Panc1 (cell line): ENCODE results near the gene PHC2.

Experiments used
- CTCF ChIP-seq: fragments of 450-650 bp; IDR thresholded peaks from 2 replicates; pipeline ENCODE4 v1.5.1; 2017; ENCODE audit warnings: mild to moderate bottlenecking
- POLR2AphosphoS5 ChIP-seq: IDR thresholded peaks from 2 replicates; pipeline ENCODE4 v1.6.1; 2012; ENCODE audit warnings: mild to moderate bottlenecking, low read depth, low read length, moderate library complexity
- REST ChIP-seq, 2 experiments: IDR thresholded peaks; 2 replicates each; pipeline ENCODE4 v1.6.1; 2011 to 2012; ENCODE audit warnings: low read depth in 2 of 2, control low read depth in 1 of 2, low read length in 1 of 2, mild to moderate bottlenecking in 1 of 2, moderate library complexity in 1 of 2; ENCODE audit not compliant: insufficient read depth in 1 of 2
- SIN3A ChIP-seq: IDR thresholded peaks from 2 replicates; pipeline ENCODE4 v1.6.1; 2012; ENCODE audit warnings: low read depth, mild to moderate bottlenecking, low read length, moderate library complexity, borderline replicate concordance; ENCODE audit not compliant: insufficient read depth
- TCF7L2 ChIP-seq: IDR thresholded peaks from 2 replicates; pipeline ENCODE4 v1.6.1; 2011; ENCODE audit warnings: mild to moderate bottlenecking, low read depth, low read length, inconsistent platforms

GRCh38 chr1:33289858-33290154 lies 141.1 kb downstream of the PHC2 start:
- TF ChIP-seq CTCF (no peak), POLR2AphosphoS5 (no peak), TCF7L2 (no peak), REST (IDR thresholded peaks at IDR 0.05; ENCODE audit: insufficient read depth in 1 of 2, low read depth in 2 of 2, low read length in 1 of 2) (no peak), SIN3A (no peak)
